A549 (cell line): Measurements from ENCODE around the gene F10. TPM values are rescaled to one million over a fixed set of nuclear protein-coding genes. Genes with fewer than 3 reads are reported as not detected.
A peak's percentile ranks its signal among the peaks of the same experiment; 100 is the strongest.

Experiments
- ATAC-seq, 2 experiments: fragments of 200-7000 bp in 1 of 2; fragments of >200 bp in 1 of 2; cut with Nextera tagmentation in 1 of 2; cut with Tn5 transposase in 1 of 2; 3 replicates each; pipeline versions ENCODE4 v1.8.0 to v1.9.1; 2018 to 2020; ENCODE audit warnings: mild to moderate bottlenecking in 1 of 2, moderate library complexity in 1 of 2
- CTCF ChIA-PET: fragments of 300-600 bp; sonication (Branson Sonifier 250); formaldehyde crosslinking; extraction: SDS; loops from one replicate; lab custom pipeline; 2021; ENCODE audit warnings: antibody characterized with exemption, inconsistent platforms; lab: Yijun Ruan, JAX
- POLR2A ChIA-PET: fragments of 350-600 bp; formaldehyde crosslinking; extraction: SDS; loops from one replicate; lab custom pipeline; 2021; ENCODE audit warnings: antibody characterized with exemption, inconsistent platforms; lab: Yijun Ruan, JAX
- DNase-seq, 2 experiments: peaks; one replicate each; pipeline versions ENCODE4 v3.0.0 to v3.0.0-alpha.2; 2011 to 2016; ENCODE audit warnings: low read depth in 1 of 2, low spot score in 1 of 2
- FAIRE-seq: peaks from 2 replicates; lab custom pipeline; 2011; peaks lifted over from hg19 to GRCh38; lab: Jason Lieb, UNC
- H3K27ac ChIP-seq, 2 experiments: fragments of >200 bp; sonication (Bioruptor Twin); formaldehyde crosslinking; 3 replicates each; pipeline ENCODE4 v1.5.1; 2016 to 2017
- H3K4me1 ChIP-seq: fragments of >200 bp; sonication (Bioruptor Twin); formaldehyde crosslinking; 3 replicates; pipeline ENCODE4 v1.6.1; 2016
- H3K4me2 ChIP-seq: fragments of >200 bp; sonication (Bioruptor Twin); formaldehyde crosslinking; 3 replicates; pipeline ENCODE4 v1.6.1; 2016
- H3K4me3 ChIP-seq: fragments of >200 bp; sonication (Bioruptor Twin); formaldehyde crosslinking; 3 replicates; pipeline ENCODE4 v1.5.1; 2016
- H3K9me3 ChIP-seq: fragments of >200 bp; sonication (Bioruptor Twin); formaldehyde crosslinking; 3 replicates; pipeline ENCODE4 v1.6.1; 2016
- CBX2 ChIP-seq: fragments of 200-600 bp; sonication (generic); IDR thresholded peaks from 2 replicates; pipeline ENCODE4 v1.6.1; 2016; ENCODE audit warnings: low read depth, mild to moderate bottlenecking, borderline replicate concordance
- CBX8 ChIP-seq: fragments of 200-600 bp; sonication (generic); IDR thresholded peaks from 2 replicates; pipeline ENCODE4 v1.6.1; 2016
- CEBPB ChIP-seq, 2 experiments: fragments of >200 bp in 1 of 2; sonication (Bioruptor Twin) in 1 of 2; formaldehyde crosslinking in 1 of 2; IDR thresholded peaks; 2 replicates each; pipeline ENCODE4 v1.6.1; 2012 to 2016
- CHD2 ChIP-seq: fragments of 150-350 bp; IDR thresholded peaks from 2 replicates; pipeline ENCODE4 v1.6.1; 2014; ENCODE audit warnings: low read length; ENCODE audit not compliant: partially characterized antibody
- CHD4 ChIP-seq: fragments of 200-600 bp; sonication (generic); IDR thresholded peaks from 2 replicates; pipeline ENCODE4 v1.6.1; 2016; ENCODE audit warnings: antibody characterized with exemption, mild to moderate bottlenecking, borderline replicate concordance
- EHF ChIP-seq: fragments of 250-450 bp; sonication (Bioruptor Pico); IDR thresholded peaks from 2 replicates; pipeline ENCODE4 v1.5.0; 2020; ENCODE audit warnings: mild to moderate bottlenecking
- EHMT2 ChIP-seq: fragments of 200-600 bp; sonication (generic); IDR thresholded peaks from 2 replicates; pipeline ENCODE4 v1.6.1; 2016; ENCODE audit warnings: antibody characterized with exemption, low read depth, mild to moderate bottlenecking, moderate library complexity
- ELK1 ChIP-seq: fragments of 150-350 bp; IDR thresholded peaks from 2 replicates; pipeline ENCODE4 v1.6.1; 2014; ENCODE audit warnings: low read depth, mild to moderate bottlenecking, low read length
- ESRRA ChIP-seq: fragments of 150-350 bp; IDR thresholded peaks from 2 replicates; pipeline ENCODE4 v1.6.1; 2014; ENCODE audit warnings: mild to moderate bottlenecking, low read length, borderline replicate concordance
- GATA3 ChIP-seq: IDR thresholded peaks from 2 replicates; pipeline ENCODE4 v1.6.1; 2012; ENCODE audit warnings: borderline replicate concordance
- HEYL ChIP-seq: fragments of 250-450 bp; sonication (Bioruptor Pico); IDR thresholded peaks from 2 replicates; pipeline ENCODE4 v1.8.0; 2021; ENCODE audit warnings: mild to moderate bottlenecking, moderate library complexity
- HOXA7 ChIP-seq: fragments of 250-450 bp; sonication (Bioruptor Pico); IDR thresholded peaks from 2 replicates; pipeline ENCODE4 v1.5.0; 2020; ENCODE audit warnings: mild to moderate bottlenecking, moderate library complexity
- HOXB13 ChIP-seq: fragments of 250-450 bp; sonication (Bioruptor Pico); IDR thresholded peaks from 2 replicates; pipeline ENCODE4 v1.5.0; 2020; ENCODE audit warnings: low read depth, mild to moderate bottlenecking, moderate library complexity
- HOXB5 ChIP-seq: fragments of 250-450 bp; sonication (Bioruptor Pico); IDR thresholded peaks from 2 replicates; pipeline ENCODE4 v1.5.0; 2020; ENCODE audit warnings: mild to moderate bottlenecking, moderate library complexity
- JUN ChIP-seq, 2 experiments: fragments of >200 bp; sonication (Bioruptor Twin); formaldehyde crosslinking; IDR thresholded peaks; 2 replicates in 1 of 2; 3 replicates in 1 of 2; pipeline ENCODE4 v1.6.1; 2016 to 2017
- JUNB ChIP-seq: fragments of >200 bp; sonication (Bioruptor Twin); formaldehyde crosslinking; IDR thresholded peaks from 2 replicates; pipeline ENCODE4 v1.6.1; 2016
- KDM1A ChIP-seq: fragments of 200-600 bp; sonication (generic); IDR thresholded peaks from 2 replicates; pipeline ENCODE4 v1.6.1; 2016; ENCODE audit warnings: low read depth, mild to moderate bottlenecking
- KDM5A ChIP-seq: fragments of 200-600 bp; sonication (generic); IDR thresholded peaks from 2 replicates; pipeline ENCODE4 v1.6.1; 2016; ENCODE audit warnings: antibody characterized with exemption, mild to moderate bottlenecking
- MAFK ChIP-seq: fragments of 450-650 bp; IDR thresholded peaks from 2 replicates; pipeline ENCODE4 v1.6.1; 2014; ENCODE audit not compliant: partially characterized antibody
- MAZ ChIP-seq: fragments of 150-350 bp; IDR thresholded peaks from 2 replicates; pipeline ENCODE4 v1.6.1; 2014; ENCODE audit warnings: antibody characterized with exemption, low read depth, low read length, borderline replicate concordance
- NFE2L2 ChIP-seq: fragments of 150-350 bp; conservative IDR thresholded peaks from 2 replicates; pipeline ENCODE4 v1.6.1; 2014; ENCODE audit warnings: low read length
- NPAS2 ChIP-seq: fragments of 250-450 bp; sonication (Bioruptor Pico); IDR thresholded peaks from 2 replicates; pipeline ENCODE4 v1.8.0; 2022; ENCODE audit warnings: mild to moderate bottlenecking, moderate library complexity, borderline replicate concordance
- NR3C1 ChIP-seq: fragments of >200 bp; sonication (Bioruptor Twin); formaldehyde crosslinking; IDR thresholded peaks from 3 replicates; pipeline ENCODE4 v1.6.1; 2017
- PBX3 ChIP-seq: IDR thresholded peaks from 2 replicates; pipeline ENCODE4 v1.6.1; 2012
- PHF8 ChIP-seq: fragments of 200-600 bp; sonication (generic); IDR thresholded peaks from 2 replicates; pipeline ENCODE4 v1.6.1; 2016; ENCODE audit warnings: low read depth, mild to moderate bottlenecking, antibody characterized with exemption, moderate library complexity, borderline replicate concordance
- POLR2AphosphoS2 ChIP-seq: conservative IDR thresholded peaks from 2 replicates; pipeline ENCODE4 v1.6.1; 2012; ENCODE audit warnings: low read length, improper control_type of control experiment, inconsistent platforms
- RCOR1 ChIP-seq: fragments of 150-350 bp; IDR thresholded peaks from 2 replicates; pipeline ENCODE4 v1.6.1; 2014; ENCODE audit warnings: antibody characterized with exemption, low read length, low read depth
- SMC3 ChIP-seq: fragments of >200 bp; sonication (Bioruptor Twin); formaldehyde crosslinking; IDR thresholded peaks from 3 replicates; pipeline ENCODE4 v1.6.1; 2018; ENCODE audit warnings: inconsistent platforms
- TP53 ChIP-seq: fragments of 250-450 bp; sonication (Bioruptor Pico); IDR thresholded peaks from 2 replicates; pipeline ENCODE4 v1.5.0; 2021; ENCODE audit warnings: mild to moderate bottlenecking, moderate library complexity
- WGBS: methylation state at CpG from one replicate; pipeline ENCODE4 v1.1.6; 2017; ENCODE audit errors: missing lambda C conversion rate; 5-methylcytosine and 5-hydroxymethylcytosine counted together
- polyA plus RNA-seq, 4 experiments: library from polyadenylated mRNA; depleted of rRNA in 3 of 4; stranded (reverse); fragments of >200 nt; fragmentation: RNase III in 1 of 4; extraction: RNeasy Plus Mini Kit Qiagen cat#74134 plus additional on column Dnase treatment in 1 of 4; gene quantifications; 2 replicates in 3 of 4; 3 replicates in 1 of 4; pipeline ENCODE4 v1.2.3, GENCODE V29; 2011 to 2017
- TF ChIP-seq, protein P1 (sequence below): IDR thresholded peaks from 2 replicates; pipeline ENCODE4 v1.6.1; 2012; ENCODE audit warnings: low read depth, borderline replicate concordance

F10 gene
- polyA plus RNA-seq, 2 of the 4 experiments (the other 2 are of a cell fraction): 0.32 TPM; not detected in 1

- H3K27ac ChIP-seq: no peak overlapping the region
- H3K9me3 ChIP-seq: no peaks in the 10 kb centered on the region
- POLR2A ChIA-PET: no interaction called here
- peaks cover 7% of the 10 kb centered on the region; the same call in 2 of the 3 replicates for H3K4me1 ChIP-seq
- WGBS: 87% methylated on average over 14 of the region's 28 CpGs
- no peak for FAIRE-seq
- CTCF ChIA-PET: interaction anchor here (0.6 kb wide), 1 partner anchor 764 kb away, joined by 4 read pairs; no protein-coding TSS in a partner anchor
- H3K4me3 ChIP-seq: no peak overlapping the region
- H3K4me2 ChIP-seq: no peak overlapping the region
- peak; percentile 22 for TF ChIP-seq MAFK
- no peak for TF ChIP-seq POLR2AphosphoS2
- ATAC-seq: no peak
- no peak for DNase-seq
Measured at GRCh38 chr13:113151745-113152690, 29.4 kb downstream of the F10 start.

DNA sequence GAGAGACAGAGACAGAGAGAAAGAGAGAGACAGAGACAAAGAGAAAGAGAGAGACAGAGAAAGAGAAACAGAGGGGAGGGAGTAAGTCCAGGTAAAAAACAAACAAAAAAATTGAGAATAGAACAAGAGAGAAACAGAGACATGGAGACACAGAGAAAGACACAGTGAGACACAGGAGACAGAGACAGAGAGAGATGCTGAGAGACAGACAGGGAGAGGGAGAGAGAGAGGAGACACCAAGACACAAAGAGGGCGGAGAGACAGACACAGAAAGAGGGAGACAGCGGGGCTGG, 30.0 kb downstream of the F10 start:
- Histone ChIP-seq H3K27ac (peak overlapping the region in 1 of 2 experiments; percentile 85; a peak in 3 of 6 replicates), H3K9me3 (no peaks in the 10 kb centered on the region), H3K4me3 (no peak overlapping the region), H3K4me1 (peaks cover 7% of the 10 kb centered on the region; the same call in 2 of the 3 replicates), H3K4me2 (no peak overlapping the region)
- TF ChIP-seq CHD2 (no peak), SMC3 (no peak), MAZ (no peak), EHF (CRISPR knock-in tag) (no peak), JUN (IDR thresholded peaks at IDR 0.05) (no peak), RCOR1 (no peak), HOXB5 (CRISPR knock-in tag) (no peak), EHMT2 (no peak), GATA3 (no peak), CHD4 (no peak), NFE2L2 (no peak), PHF8 (no peak), MAFK (no peak), ELK1 (no peak)
- TF ChIP-seq, protein P1, sequence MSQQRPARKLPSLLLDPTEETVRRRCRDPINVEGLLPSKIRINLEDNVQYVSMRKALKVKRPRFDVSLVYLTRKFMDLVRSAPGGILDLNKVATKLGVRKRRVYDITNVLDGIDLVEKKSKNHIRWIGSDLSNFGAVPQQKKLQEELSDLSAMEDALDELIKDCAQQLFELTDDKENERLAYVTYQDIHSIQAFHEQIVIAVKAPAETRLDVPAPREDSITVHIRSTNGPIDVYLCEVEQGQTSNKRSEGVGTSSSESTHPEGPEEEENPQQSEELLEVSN: no peak
- DNase-seq (no peak), FAIRE-seq (no peak), ATAC-seq (no peak)
- WGBS: 89% methylated on average over 2 of the region's 2 CpGs
- CTCF ChIA-PET: no interaction called here
- POLR2A ChIA-PET: no interaction called here

- H3K4me1 ChIP-seq: peaks cover 7% of the 10 kb centered on the region; the same call in 2 of the 3 replicates
- no peaks in the 10 kb centered on the region for H3K9me3 ChIP-seq
- ATAC-seq (peak; percentile 28 to 57; a peak in 4 of 6 replicates), FAIRE-seq (no peak), DNase-seq (peak in 1 of 2 experiments; percentile 10)
- POLR2A ChIA-PET: interaction anchor here (1.1 kb wide), 1 partner anchor 11 kb away, joined by 3 read pairs; no protein-coding TSS in a partner anchor
- CTCF ChIA-PET: no interaction called here
- peak overlapping the region; percentile 78 to 85 for H3K27ac ChIP-seq
- peak overlapping the region; percentile 74 for H3K4me2 ChIP-seq
- 74% methylated on average over 24 of the region's 60 CpGs for WGBS
- peak overlapping the region; percentile 35 for H3K4me3 ChIP-seq
- TF ChIP-seq HOXA7: no peak
- no peak for TF ChIP-seq ESRRA
- no peak for TF ChIP-seq TP53 (CRISPR knock-in tag)
- no peak for TF ChIP-seq EHF (CRISPR knock-in tag)
- no peak for TF ChIP-seq NR3C1
- no peak for TF ChIP-seq KDM1A
- no peak for TF ChIP-seq KDM5A
- no peak for TF ChIP-seq HEYL
- no peak for TF ChIP-seq JUNB
- TF ChIP-seq CBX8: no peak
- no peak for TF ChIP-seq PHF8
- TF ChIP-seq POLR2AphosphoS2: no peak
- TF ChIP-seq CEBPB (IDR thresholded peaks at IDR 0.05): no peak
- no peak for TF ChIP-seq PBX3
- TF ChIP-seq NPAS2 (CRISPR knock-in tag): no peak
- TF ChIP-seq CBX2: no peak
- TF ChIP-seq CHD4: no peak
- no peak for TF ChIP-seq HOXB13
Measured at GRCh38 chr13:113152984-113153809, 30.6 kb downstream of the F10 start.
